T-helper 2 cell treated with Interferon-gamma antibody and Interleukin-4, amounts not matched to agents 100 ng/mL and 5 ng/mL, for 36 hours (primary cell): ENCODE results near the gene UPK3BL2. TPM values are rescaled to one million over a fixed set of nuclear protein-coding genes. Genes with fewer than 3 reads are reported as not detected.
"Not testable (repeated sequence)": the region's sequence is repeated elsewhere in the genome, so short reads cannot be mapped to it uniquely, and the experiment has no call there.

Experiments used
- intact Hi-C: fragments of 100-400 bp; cut with micrococcal nuclease; formaldehyde crosslinking; loops from one replicate; pipeline ENCODE4 v1.15.1; 2023
- total RNA-seq: library from RNA; stranded (reverse); gene quantifications from 2 replicates; pipeline ENCODE4 v1.2.3, GENCODE V29; 2022

Gene UPK3BL2
- 20.6 and 25.0 TPM in 2 replicates for total RNA-seq

- intact Hi-C loops = not testable (repeated sequence)
Measured at GRCh38 chr7:102543596-102543995, at the start of gene UPK3BL2. TSS of gene UPK3BL2 (minus strand) at chr7:102543696. CDS start at chr7:102543636, 60 bp downstream.

- intact Hi-C loops = not testable (repeated sequence)
Measured at GRCh38 chr7:102592477-102593019, 49.1 kb upstream of the UPK3BL2 start.

GRCh38 chr7:102589857-102590256, 46.4 kb upstream of the UPK3BL2 start:
- intact Hi-C loops = not testable (repeated sequence)

- intact Hi-C loops = not testable (repeated sequence)
Measured at GRCh38 chr7:102583495-102583894, 40.0 kb upstream of the UPK3BL2 start.

GRCh38 chr7:102581722-102582121, 38.2 kb upstream of the UPK3BL2 start:
- intact Hi-C loops = not testable (repeated sequence)

GRCh38 chr7:102578486-102578885, 35.0 kb upstream of the UPK3BL2 start:
- intact Hi-C loops = not testable (repeated sequence)

- intact Hi-C loops = not testable (repeated sequence)
Measured at GRCh38 chr7:102577315-102578240, 34.1 kb upstream of the UPK3BL2 start.

- intact Hi-C loops = not testable (repeated sequence)
Measured at GRCh38 chr7:102576363-102576762, 32.9 kb upstream of the UPK3BL2 start.

- intact Hi-C loops = not testable (repeated sequence)
Measured at GRCh38 chr7:102574607-102575006, 31.1 kb upstream of the UPK3BL2 start.

GRCh38 chr7:102572261-102573239, 29.1 kb upstream of the UPK3BL2 start, which contains the start of gene POLR2J3:
TSS of gene POLR2J3 (minus strand) at chr7:102572583. CDS start at chr7:102572521, 62 bp downstream.
- intact Hi-C loops = not testable (repeated sequence)

- intact Hi-C loops = not testable (repeated sequence)
Measured at GRCh38 chr7:102568620-102569019, 25.1 kb upstream of the UPK3BL2 start.

- intact Hi-C loops = not testable (repeated sequence)
Measured at GRCh38 chr7:102550808-102551422, 7.4 kb upstream of the UPK3BL2 start, which contains the start of gene SPDYE2. TSS of gene SPDYE2 (plus strand) at chr7:102551226. CDS start at chr7:102553256, 2,030 bp downstream.

GRCh38 chr7:102546353-102546752, 2.9 kb upstream of the UPK3BL2 start:
- intact Hi-C loops = not testable (repeated sequence)

GRCh38 chr7:102545288-102545687, 1.8 kb upstream of the UPK3BL2 start:
- intact Hi-C loops = not testable (repeated sequence)

- intact Hi-C loops = not testable (repeated sequence)
Measured at GRCh38 chr7:102544372-102544771, 876 bp upstream of the UPK3BL2 start.

- intact Hi-C loops = not testable (repeated sequence)
Measured at GRCh38 chr7:102542771-102543170, 725 bp downstream of the UPK3BL2 start.

GRCh38 chr7:102542083-102542482, 1.4 kb downstream of the UPK3BL2 start:
- intact Hi-C loops = not testable (repeated sequence)

- intact Hi-C loops = not testable (repeated sequence)
Measured at GRCh38 chr7:102540604-102541003, 2.9 kb downstream of the UPK3BL2 start.

GRCh38 chr7:102535062-102535615, 8.4 kb downstream of the UPK3BL2 start:
- intact Hi-C loops = not testable (repeated sequence)

- intact Hi-C loops = not testable (repeated sequence)
Measured at GRCh38 chr7:102532127-102532526, 11.4 kb downstream of the UPK3BL2 start.
